Measurements from ENCODE around the gene TNFRSF25. TPM values are rescaled to one million over a fixed set of nuclear protein-coding genes. Genes with fewer than 3 reads are reported as not detected.

Gene TNFRSF25
- total RNA-seq, 1 donor from 2014 or later, result 20.5 TPM

- Histone ChIP-seq H3K27me3 (ENCODE audit: control insufficient read depth, insufficient read depth, low read length) (no peaks in the 10 kb centered on the region), H3K4me3 (ENCODE audit: low read depth, low read length) (peak overlapping the region; percentile 98), H3K36me3 (ENCODE audit: control insufficient read depth, insufficient read depth, low read length) (peaks cover 6% of the 10 kb centered on the region)
- TF ChIP-seq CTCF (IDR thresholded peaks at IDR 0.05; ENCODE audit: insufficient read depth, low read length, severe bottlenecking), result no peak
- FAIRE-seq (no peak), DNase-seq (ENCODE audit: low read depth) (no peak)
Measured at GRCh38 chr1:6489383-6489765, 23.4 kb upstream of the TNFRSF25 start.

- no peaks in the 10 kb centered on the region for H3K27me3 ChIP-seq (ENCODE audit: control insufficient read depth, insufficient read depth, low read length)
- H3K4me3 ChIP-seq (ENCODE audit: low read depth, low read length), result peak overlapping the region; percentile 98
- no peak for TF ChIP-seq CTCF (IDR thresholded peaks at IDR 0.05; ENCODE audit: insufficient read depth, low read length, severe bottlenecking)
- DNase-seq (ENCODE audit: low read depth) (peak; percentile 93), FAIRE-seq (peak; percentile 79)
- peaks cover 9% of the 10 kb centered on the region for H3K36me3 ChIP-seq (ENCODE audit: control insufficient read depth, insufficient read depth, low read length)
Measured at GRCh38 chr1:6488602-6489382, 22.8 kb upstream of the TNFRSF25 start.

GRCh38 chr1:6487804-6488484 is 22.0 kb upstream of the TNFRSF25 start:
- H3K4me3 ChIP-seq (ENCODE audit: low read depth, low read length), result no peak overlapping the region
- TF ChIP-seq CTCF (IDR thresholded peaks at IDR 0.05; ENCODE audit: insufficient read depth, low read length, severe bottlenecking), result no peak
- H3K36me3 ChIP-seq (ENCODE audit: control insufficient read depth, insufficient read depth, low read length), result peaks cover 12% of the 10 kb centered on the region
- no peaks in the 10 kb centered on the region for H3K27me3 ChIP-seq (ENCODE audit: control insufficient read depth, insufficient read depth, low read length)
- DNase-seq (ENCODE audit: low read depth) (no peak), FAIRE-seq (peak; percentile 36)

- Histone ChIP-seq H3K4me3 (ENCODE audit: low read depth, low read length) (peak overlapping the region; percentile 58), H3K27me3 (ENCODE audit: control insufficient read depth, insufficient read depth, low read length) (no peaks in the 10 kb centered on the region), H3K36me3 (ENCODE audit: control insufficient read depth, insufficient read depth, low read length) (peaks cover 17% of the 10 kb centered on the region)
- peak; percentile 79 for DNase-seq (ENCODE audit: low read depth)
- TF ChIP-seq CTCF (IDR thresholded peaks at IDR 0.05; ENCODE audit: insufficient read depth, low read length, severe bottlenecking), result peak; percentile 96
- peak; percentile 58 for FAIRE-seq
Measured at GRCh38 chr1:6486433-6487011, 20.5 kb upstream of the TNFRSF25 start.

GRCh38 chr1:6485168-6486101 is 19.5 kb upstream of the TNFRSF25 start:
- Histone ChIP-seq H3K36me3 (ENCODE audit: control insufficient read depth, insufficient read depth, low read length) (peaks cover 17% of the 10 kb centered on the region), H3K27me3 (ENCODE audit: control insufficient read depth, insufficient read depth, low read length) (no peaks in the 10 kb centered on the region), H3K4me3 (ENCODE audit: low read depth, low read length) (peak overlapping the region; percentile 58)
- no peak for DNase-seq (ENCODE audit: low read depth)
- TF ChIP-seq CTCF (IDR thresholded peaks at IDR 0.05; ENCODE audit: insufficient read depth, low read length, severe bottlenecking), result no peak
- FAIRE-seq, result no peak
